ENCODE data around the gene ASTN2.

The ASTN2 gene

GRCh38 chr9:117300371-117301110 is 114.3 kb downstream of the ASTN2 start:
- DNase-seq (ENCODE audit: low spot score), result no peak

DNA sequence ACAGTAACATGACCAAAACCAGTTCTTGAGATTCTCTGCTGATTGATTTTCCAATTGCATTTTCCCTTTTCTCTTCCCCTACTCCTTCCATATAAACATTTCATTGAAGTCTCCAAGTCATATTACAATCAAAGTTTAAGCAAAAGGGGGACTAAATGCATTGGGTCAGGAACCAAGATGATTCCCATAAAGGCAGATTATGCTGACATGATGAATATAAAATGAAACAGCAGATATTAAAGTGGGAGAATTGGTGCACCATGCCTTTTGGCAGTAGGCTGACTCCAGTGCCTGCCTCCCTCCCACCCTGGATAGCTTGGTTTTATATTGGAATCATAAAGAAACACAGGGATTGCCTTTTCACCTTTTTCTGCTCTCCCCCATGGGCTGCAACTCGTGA is 118.4 kb downstream of the ASTN2 start:
- no peak for DNase-seq (ENCODE audit: low spot score)

DNA sequence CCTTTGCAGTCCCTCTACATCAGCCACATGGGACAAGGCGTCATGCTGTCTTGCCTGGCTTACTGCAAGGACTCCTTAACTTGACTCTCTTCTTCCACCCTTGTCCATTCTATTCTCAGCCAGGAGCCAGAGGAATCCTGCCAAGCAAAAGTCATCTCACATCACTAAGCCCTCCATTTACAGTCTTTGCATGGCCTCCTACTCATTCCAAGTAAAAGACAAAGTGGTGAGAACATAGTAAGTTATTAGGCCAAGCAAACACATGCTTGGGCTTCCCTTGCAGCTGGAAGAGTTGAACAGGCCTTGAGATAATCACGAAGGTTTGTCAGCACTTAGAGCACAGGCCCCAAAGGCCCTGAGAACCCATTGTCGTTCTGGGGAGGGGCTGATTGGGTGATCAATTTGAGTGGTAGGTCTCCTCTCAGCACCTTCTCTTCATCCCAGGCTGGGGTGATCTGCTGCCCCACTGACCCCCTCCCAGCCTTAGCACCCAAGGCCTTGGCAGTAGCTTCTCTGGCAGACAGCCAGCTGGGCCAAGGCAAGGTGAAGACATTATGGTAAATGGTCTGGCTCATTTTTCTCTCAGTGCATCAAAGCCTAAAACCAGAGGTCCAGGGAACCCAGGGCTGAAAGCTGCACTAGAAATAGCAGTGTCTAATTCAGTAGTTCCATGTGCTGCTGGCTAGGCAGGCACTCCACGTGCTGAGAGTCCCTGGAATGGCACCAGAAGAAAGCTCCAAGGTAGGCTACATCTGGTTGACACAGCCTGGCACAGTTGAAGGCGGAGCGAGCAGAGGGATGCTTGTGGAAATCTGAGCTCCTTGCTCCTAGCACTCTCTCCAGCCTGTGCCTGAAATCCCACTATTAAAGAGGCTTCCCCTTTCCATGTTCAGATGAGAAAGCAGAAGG is 121.4 kb downstream of the ASTN2 start:
- no peak for DNase-seq (ENCODE audit: low spot score)

- no peak for DNase-seq (ENCODE audit: low spot score)
Observed at GRCh38 chr9:117290856-117291622, 123.8 kb downstream of the ASTN2 start.

- DNase-seq (ENCODE audit: low spot score), result no peak
Observed at GRCh38 chr9:117290306-117290840, 124.5 kb downstream of the ASTN2 start.

GRCh38 chr9:117286245-117286644 is 128.6 kb downstream of the ASTN2 start:
- no peak for DNase-seq (ENCODE audit: low spot score)

- DNase-seq (ENCODE audit: low spot score), result no peak
Observed at GRCh38 chr9:117284414-117284813, 130.4 kb downstream of the ASTN2 start.

GRCh38 chr9:117282541-117282940 is 132.3 kb downstream of the ASTN2 start:
- DNase-seq (ENCODE audit: low spot score), result no peak

DNA sequence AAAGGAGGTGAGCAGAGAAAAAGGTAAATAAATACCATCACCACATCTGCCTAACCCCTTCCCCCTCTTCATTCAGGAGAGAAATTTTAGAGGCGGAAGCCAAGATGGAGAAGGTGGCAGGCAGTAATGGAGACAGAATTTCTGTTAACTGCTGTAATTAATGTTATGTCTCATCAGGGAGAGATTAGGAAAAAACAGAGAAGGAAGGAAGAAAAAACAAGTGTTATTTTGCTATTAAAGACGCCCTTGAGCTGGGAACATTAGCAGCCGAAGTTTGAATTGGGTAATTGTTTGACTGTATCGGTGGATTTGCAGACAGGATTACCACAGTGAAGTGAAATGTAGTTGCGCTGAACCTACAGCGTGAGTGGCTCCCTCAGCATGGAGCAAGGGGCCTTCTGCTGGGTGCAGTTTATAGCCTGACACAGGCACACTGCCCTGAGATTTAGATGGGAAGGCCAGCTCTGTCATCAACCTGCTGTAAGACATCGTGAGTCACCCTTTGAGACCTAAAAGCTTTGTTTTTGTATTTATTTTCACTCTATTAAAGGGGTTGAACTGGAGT is 136.3 kb downstream of the ASTN2 start:
- peak; percentile 13 for DNase-seq (ENCODE audit: low spot score)

- DNase-seq (ENCODE audit: low spot score), result no peak
Observed at GRCh38 chr9:117278020-117278419, 136.8 kb downstream of the ASTN2 start.

GRCh38 chr9:117276444-117276843 is 138.4 kb downstream of the ASTN2 start:
- no peak for DNase-seq (ENCODE audit: low spot score)

DNA sequence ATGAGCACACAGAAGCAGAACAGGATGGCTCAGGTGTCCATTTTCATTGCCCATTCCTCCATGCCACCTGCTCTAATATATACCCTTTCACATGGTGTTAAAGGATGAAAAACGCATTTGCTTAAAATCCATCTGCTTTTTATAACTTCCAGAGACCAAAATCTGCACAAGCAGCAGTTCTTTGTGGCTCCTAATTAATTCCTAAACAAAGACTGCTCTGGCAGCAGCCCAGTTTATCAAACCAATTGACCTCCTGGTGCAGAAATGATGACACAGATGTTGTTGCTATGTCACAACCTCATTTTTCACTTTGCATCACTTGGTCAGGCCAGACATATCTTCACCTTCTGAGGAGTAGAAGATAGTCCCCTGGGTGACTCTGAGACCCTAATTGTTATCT is 141.2 kb downstream of the ASTN2 start:
- no peak for DNase-seq (ENCODE audit: low spot score)

DNA sequence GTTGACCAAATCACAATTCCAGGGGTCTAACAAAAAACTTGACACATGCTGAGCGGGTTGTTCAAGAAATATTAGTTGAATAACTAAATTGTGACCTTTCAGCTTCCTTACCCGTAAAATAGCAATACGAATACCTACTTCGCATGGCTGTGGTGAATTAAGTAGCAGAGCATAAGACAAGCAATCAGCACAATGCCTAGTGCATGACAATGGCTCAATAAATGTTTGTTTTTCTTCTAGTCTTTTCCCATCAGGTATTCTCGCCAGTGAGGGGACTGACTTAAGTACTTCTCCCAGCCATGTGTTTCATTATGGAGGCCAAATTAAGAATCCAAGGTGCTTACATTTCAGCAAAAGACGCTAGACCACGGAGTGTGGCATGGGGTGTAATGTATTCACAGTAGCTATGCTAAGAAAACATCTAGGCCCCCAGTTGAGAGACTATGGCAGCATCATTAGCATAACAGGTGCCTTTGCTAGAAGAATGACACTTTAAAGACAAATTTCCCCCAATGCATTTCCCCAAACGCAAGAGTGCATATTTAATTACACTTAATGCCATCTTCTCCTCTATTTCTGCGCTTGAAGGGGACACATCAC is 145.9 kb downstream of the ASTN2 start:
- no peak for DNase-seq (ENCODE audit: low spot score)

DNA sequence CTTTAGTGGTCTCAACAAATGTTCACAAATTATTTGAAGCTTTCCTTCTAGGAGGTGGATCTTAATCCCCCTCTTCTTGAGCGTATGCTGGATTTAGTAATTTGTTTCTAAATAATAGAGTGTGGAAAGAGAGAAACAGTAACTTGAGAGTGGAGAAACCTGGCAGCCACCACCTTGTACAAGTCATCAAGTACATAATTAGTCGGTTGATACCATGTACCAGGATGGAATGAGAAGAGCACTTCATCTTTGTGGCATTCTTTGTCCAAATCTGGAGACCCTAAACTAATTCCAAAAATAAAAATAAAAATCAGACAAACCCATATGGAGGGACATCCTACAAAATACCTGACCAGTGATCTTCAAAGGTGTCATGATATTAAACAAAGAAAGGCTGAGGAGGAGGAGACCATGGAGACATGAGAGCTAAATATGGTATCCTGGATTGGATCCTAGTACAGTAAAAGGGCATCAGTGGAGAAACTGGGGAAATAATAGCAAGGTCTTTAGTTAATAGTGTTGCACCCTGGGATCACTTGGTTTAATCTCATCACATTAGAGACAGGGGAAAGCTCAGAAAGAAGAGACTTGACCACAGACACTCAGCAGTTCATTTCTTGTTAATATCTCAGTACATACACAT is 147.9 kb downstream of the ASTN2 start:
- DNase-seq (ENCODE audit: low spot score), result no peak

DNA sequence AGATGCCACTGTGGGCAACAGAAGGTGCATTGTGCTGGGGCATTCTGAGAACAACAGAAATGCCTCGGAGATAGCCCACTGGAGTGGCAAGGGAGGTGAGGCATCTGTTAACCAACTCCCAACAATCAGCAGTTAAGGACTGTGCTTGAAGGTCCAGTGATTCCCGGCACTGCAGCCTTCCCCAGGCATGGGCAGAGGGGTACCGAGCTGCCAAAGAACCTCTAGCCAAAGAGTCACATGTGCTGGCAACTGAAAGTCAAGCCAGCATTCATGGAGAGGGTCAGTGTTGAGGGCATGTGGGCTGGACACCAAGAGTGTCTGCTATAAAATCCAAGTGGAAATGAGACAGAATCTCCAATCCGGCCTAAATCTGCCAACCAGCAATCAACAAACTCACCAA is 149.6 kb downstream of the ASTN2 start:
- DNase-seq (ENCODE audit: low spot score), result peak; percentile 75

DNA sequence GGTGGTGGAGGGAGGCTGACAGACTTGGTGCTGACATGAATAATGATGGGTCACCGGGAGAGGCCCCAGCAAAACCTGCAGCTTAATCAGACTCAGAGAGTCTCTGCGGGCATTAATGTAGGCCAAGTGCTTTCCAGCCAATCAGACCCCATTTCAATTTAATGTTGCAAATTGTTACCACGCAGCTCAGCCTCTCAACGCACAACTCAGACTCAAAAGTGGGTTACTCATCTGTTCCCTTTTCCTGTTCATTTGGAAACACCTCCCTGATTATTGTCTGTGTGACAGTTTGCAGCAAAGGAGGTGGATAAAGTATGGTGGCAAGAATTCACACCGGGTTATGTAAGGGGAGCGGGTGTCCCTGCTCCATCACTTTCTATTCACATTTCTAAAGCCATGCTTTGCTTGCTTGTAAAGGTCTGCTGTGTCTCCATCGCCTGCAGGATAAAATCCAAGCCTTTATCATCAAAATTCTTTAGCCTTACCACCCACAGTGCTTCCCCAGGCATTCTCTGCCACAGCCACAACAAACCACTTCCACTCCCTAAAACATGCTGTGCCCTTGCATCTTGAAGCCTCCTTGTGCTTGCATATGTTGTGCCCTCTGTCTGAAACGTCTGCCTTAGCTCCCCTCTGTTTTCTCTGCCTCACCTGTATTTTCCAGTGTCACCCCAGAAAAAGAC is 156.5 kb downstream of the ASTN2 start:
- DNase-seq (ENCODE audit: low spot score), result no peak

DNA sequence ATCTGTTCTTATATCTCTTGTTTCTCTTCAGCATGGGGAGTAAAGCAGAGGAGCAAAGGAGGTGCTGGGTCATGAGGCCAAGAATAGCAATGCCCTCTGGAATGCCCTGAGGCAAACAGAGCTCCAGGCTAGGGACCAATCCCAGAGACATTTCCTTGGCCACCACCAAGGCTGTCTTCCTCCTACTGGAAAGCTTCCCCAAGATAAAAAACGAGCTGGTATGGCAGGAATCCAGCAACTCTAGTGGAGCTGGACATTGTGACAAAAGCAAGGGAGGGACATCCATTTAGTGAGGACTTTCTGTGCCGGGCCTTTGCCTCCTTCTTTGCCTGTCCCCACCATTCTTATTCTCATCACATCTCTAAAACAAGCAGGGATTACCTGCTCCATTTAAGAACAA is 161.6 kb downstream of the ASTN2 start:
- no peak for DNase-seq (ENCODE audit: low spot score)

DNA sequence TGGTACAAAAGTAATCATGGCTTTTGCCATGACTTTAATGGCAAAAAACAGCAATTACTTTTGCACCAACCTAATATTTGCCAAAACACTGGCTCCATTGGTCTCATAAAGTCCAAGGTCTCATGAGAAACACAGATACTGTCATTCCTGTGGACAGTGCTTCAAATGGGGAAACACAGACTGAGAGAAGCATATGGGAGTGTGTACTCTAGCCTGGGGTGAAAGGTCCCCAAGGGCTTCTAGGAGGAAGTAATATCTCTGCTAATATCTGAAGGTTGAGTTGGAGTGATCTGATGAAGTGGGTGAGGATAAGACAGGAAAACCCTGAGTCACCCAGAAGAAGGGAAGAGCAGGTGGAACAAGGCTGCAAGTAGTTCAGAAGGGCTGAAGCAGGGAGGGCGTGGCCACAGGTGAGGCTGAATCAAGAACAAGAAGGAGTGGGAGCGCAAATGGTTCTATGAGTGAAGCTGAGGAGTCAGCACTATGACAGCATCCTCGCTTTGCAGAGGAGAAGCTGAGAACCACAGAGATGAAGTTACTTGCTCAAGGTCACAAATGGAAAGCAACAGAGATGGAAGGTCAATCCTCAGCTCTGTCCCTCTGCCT is 164.1 kb downstream of the ASTN2 start:
- no peak for DNase-seq (ENCODE audit: low spot score)

GRCh38 chr9:117249799-117250198 is 165.1 kb downstream of the ASTN2 start:
- no peak for DNase-seq (ENCODE audit: low spot score)

GRCh38 chr9:117247266-117247665 is 167.6 kb downstream of the ASTN2 start:
- peak; percentile 72 for DNase-seq (ENCODE audit: low spot score)
